Mucosa of gallbladder (tissue), 1 donor: ENCODE measurements around the gene DHCR7. TPM values are rescaled to one million over a fixed set of nuclear protein-coding genes. Genes with fewer than 3 reads are reported as not detected.

Experiments
- DNase-seq: peaks from one replicate; pipeline ENCODE4 v3.0.0-alpha.2; 2020; ENCODE audit warnings: low spot score
- total RNA-seq: library from RNA; stranded (reverse); gene quantifications from one replicate; pipeline ENCODE4 v1.2.1, GENCODE V29; 2021
- donor health status: DM: no; HTN: no; CAD: no.

DHCR7 gene
- total RNA-seq, 1 donor from 2014 or later = 161 TPM

- DNase-seq = no peak
These were observed 29.7 kb upstream of the DHCR7 start for GRCh38 chr11:71477641-71478527.

GRCh38 chr11:71476926-71477640, 28.9 kb upstream of the DHCR7 start:
- no peak for DNase-seq

- DNase-seq = no peak
These were observed 27.8 kb upstream of the DHCR7 start for GRCh38 chr11:71476031-71476430.

GRCh38 chr11:71474771-71475483, 26.7 kb upstream of the DHCR7 start:
- no peak for DNase-seq

GRCh38 chr11:71474141-71474770, 26.1 kb upstream of the DHCR7 start:
- DNase-seq = no peak

GRCh38 chr11:71473793-71474080, 25.5 kb upstream of the DHCR7 start:
- DNase-seq = no peak

- DNase-seq = no peak
These were observed 25.0 kb upstream of the DHCR7 start for GRCh38 chr11:71472941-71473792.

GRCh38 chr11:71472357-71472885, 24.2 kb upstream of the DHCR7 start:
- DNase-seq = no peak

GRCh38 chr11:71470946-71471345, 22.8 kb upstream of the DHCR7 start:
- DNase-seq = no peak

GRCh38 chr11:71467164-71467563, 19.0 kb upstream of the DHCR7 start:
- DNase-seq = no peak

GRCh38 chr11:71466358-71466757, 18.2 kb upstream of the DHCR7 start:
- no peak for DNase-seq

GRCh38 chr11:71465054-71465453, 16.9 kb upstream of the DHCR7 start:
- DNase-seq = no peak

GRCh38 chr11:71463331-71464211, 15.4 kb upstream of the DHCR7 start:
- no peak for DNase-seq

- DNase-seq = no peak
These were observed 14.5 kb upstream of the DHCR7 start for GRCh38 chr11:71462726-71463125.

GRCh38 chr11:71461696-71462095, 13.5 kb upstream of the DHCR7 start:
- DNase-seq = no peak

- DNase-seq = no peak
These were observed 11.7 kb upstream of the DHCR7 start for GRCh38 chr11:71459767-71460320.

- no peak for DNase-seq
These were observed 11.0 kb upstream of the DHCR7 start for GRCh38 chr11:71459076-71459766.

- no peak for DNase-seq
These were observed 10.2 kb upstream of the DHCR7 start for GRCh38 chr11:71458146-71459070.
